Muscle layer of colon (tissue), 2 donors: ENCODE results near the gene RPS6KA3.
"Not testable (repeated sequence)": the region's sequence is repeated elsewhere in the genome, so short reads cannot be mapped to it uniquely, and the experiment has no call there.

Experiments used
- H3K27ac ChIP-seq: one replicate; pipeline ENCODE4 v1.7.0; 2013; ENCODE audit warnings: low read depth, mild to moderate bottlenecking, low read length, moderate library complexity
- H3K27me3 ChIP-seq, 2 donors: one replicate each; pipeline ENCODE4 v1.7.0; 2013; ENCODE audit warnings: low read length in 2 of 2, mild to moderate bottlenecking in 2 of 2; ENCODE audit not compliant: insufficient read depth in 2 of 2, control insufficient read depth in 1 of 2
- H3K36me3 ChIP-seq: one replicate; pipeline ENCODE4 v1.7.0; 2013; ENCODE audit warnings: mild to moderate bottlenecking, low read length; ENCODE audit not compliant: insufficient read depth
- H3K4me1 ChIP-seq: one replicate; pipeline ENCODE4 v1.7.0; 2013; ENCODE audit warnings: mild to moderate bottlenecking, low read length; ENCODE audit not compliant: insufficient read depth
- H3K4me3 ChIP-seq, 2 donors: one replicate each; pipeline ENCODE4 v1.7.0; 2013; ENCODE audit warnings: low read length in 2 of 2, low read depth in 1 of 2, mild to moderate bottlenecking in 1 of 2, moderate library complexity in 1 of 2
- H3K9ac ChIP-seq: one replicate; pipeline ENCODE4 v1.7.0; 2013; ENCODE audit warnings: low read length
- H3K9me3 ChIP-seq: one replicate; pipeline ENCODE4 v1.7.0; 2013; ENCODE audit warnings: mild to moderate bottlenecking, low read length
- donor health status: abdominal sarcoma.
- donor health status: Adenocarcinoma of cecum.

The RPS6KA3 gene

DNA sequence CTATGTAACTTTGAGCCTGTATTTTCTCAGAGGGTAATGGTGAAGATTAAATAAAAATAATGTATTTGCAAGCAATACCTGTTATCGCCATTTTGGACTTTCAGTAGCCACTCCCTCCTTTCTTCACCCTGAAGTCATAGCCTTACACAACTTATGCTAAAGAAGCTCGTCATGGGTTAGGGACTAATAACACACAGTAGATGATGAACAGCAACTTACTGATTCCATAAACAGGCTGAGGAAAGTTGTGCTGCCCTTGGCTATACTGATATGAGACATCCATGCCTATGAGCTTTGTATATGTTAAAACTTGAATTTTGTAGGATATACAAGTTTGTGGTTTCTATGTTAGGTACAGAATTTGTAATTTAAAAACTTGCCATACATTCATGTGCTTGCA is 93.4 kb downstream of the RPS6KA3 start:
- Histone ChIP-seq H3K36me3 (peaks cover 16% of the 10 kb centered on the region), H3K4me1 (no peaks in the 10 kb centered on the region)

DNA sequence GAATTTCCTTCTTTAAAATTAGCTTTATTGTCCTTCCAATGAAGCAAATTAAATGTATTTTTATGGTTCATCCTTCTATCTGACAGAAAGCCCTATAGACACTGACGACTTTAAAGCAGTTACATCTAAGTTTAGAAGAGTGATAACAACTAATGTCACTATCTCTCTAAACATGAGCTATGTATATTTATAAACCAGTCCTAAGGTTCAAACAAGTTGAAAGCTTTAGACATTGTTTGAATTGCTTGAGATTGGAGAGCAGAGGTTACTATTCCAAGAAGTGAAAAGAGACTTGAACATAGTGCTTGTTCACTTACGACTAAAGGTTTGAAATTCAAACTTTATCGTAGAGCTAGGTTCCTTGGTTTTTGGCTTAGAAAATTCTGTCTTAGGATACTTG is 94.8 kb downstream of the RPS6KA3 start:
- H3K27ac ChIP-seq, result no peak overlapping the region
- H3K9me3 ChIP-seq, result no peaks in the 10 kb centered on the region
- H3K27me3 ChIP-seq, result peaks cover 0 to 4% of the 10 kb centered on the region in 2 donors

More for the DNA sequence above, 93.4 kb downstream of the RPS6KA3 start:
- H3K27me3 ChIP-seq, result peaks cover 0 to under 1% of the 10 kb centered on the region in 2 donors
- H3K9me3 ChIP-seq, result no peaks in the 10 kb centered on the region
- no peak overlapping the region for H3K4me3 ChIP-seq
- H3K9ac ChIP-seq, result no peak overlapping the region
- H3K27ac ChIP-seq, result no peak overlapping the region

DNA sequence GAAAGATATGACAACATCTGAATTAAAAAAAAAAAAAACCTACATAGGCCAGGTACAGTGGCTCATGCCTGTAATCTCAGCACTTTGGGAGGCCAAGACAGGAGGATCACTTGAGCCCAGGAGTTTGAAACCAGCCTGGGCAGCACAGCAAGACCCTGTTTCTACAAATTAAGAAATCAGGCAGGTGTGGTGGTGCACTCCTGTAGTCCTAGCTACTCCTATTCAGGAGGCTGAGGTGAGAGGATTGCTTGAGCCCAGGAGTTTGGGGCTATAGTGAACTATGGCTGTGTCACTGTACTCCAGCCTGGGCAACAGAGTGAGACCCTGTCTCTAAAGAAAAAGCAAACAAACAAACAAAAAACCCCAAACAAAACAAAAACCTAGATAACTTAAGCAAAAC is 104.2 kb downstream of the RPS6KA3 start:
- not testable (repeated sequence) for H3K9ac ChIP-seq, H3K36me3 ChIP-seq, H3K27ac ChIP-seq, H3K9me3 ChIP-seq, H3K4me1 ChIP-seq, H3K4me3 ChIP-seq, H3K27me3 ChIP-seq

More for the DNA sequence above, 94.8 kb downstream of the RPS6KA3 start:
- Histone ChIP-seq H3K9ac (no peak overlapping the region), H3K36me3 (peaks cover 16% of the 10 kb centered on the region), H3K4me3 (no peak overlapping the region), H3K4me1 (no peaks in the 10 kb centered on the region)

DNA sequence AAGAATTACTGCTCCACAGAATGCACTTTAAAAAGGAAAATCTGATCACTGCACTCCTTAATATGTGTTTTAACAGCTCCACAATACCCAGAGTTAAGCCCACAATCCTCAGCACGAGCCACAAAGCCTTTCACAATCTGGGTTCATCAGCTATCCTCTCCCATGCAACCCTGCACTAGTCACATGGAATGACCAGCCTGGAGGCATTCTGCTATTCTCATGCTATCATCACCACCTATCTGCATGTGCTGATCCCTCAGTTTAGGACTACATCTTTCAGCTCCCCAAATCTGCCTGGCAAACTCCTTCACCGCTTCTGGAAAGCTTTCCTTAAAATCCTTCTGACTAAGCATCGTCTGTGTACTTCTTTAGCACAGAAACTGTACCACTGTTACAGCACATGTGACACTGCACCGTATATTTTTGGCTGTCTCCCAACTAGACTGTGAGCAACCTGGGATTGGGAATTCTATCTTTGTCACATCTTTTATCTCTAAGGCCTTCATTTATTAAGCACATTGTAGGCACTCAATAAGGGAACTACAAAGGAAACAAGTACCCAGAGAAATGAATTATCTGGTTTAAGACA is 106.8 kb downstream of the RPS6KA3 start:
- H3K4me3 ChIP-seq, result no peak overlapping the region
- H3K9ac ChIP-seq, result no peak overlapping the region
- H3K27ac ChIP-seq, result no peak overlapping the region
- no peaks in the 10 kb centered on the region for H3K4me1 ChIP-seq
- peaks cover 10% of the 10 kb centered on the region for H3K36me3 ChIP-seq
- H3K9me3 ChIP-seq, result no peaks in the 10 kb centered on the region
- no peaks in the 10 kb centered on the region for H3K27me3 ChIP-seq

DNA sequence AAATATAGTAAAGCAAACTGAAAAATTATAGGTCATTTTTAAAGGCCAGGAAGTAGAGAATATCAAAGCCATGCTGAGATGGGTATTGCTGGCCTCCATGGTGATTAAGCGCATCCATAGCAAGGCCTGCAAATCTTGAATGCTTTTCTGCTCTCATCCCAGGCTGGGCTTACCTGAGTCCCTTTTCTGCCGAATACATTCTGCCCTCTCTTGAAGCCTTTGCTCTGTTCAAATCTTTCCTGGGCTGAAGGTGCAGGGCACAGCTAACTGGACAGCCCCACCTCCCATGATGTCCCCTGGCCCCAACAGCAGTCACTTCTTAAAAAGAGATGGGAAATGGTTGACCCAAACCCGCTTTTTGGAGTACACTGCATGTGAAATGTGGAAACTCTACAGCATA is 115.0 kb downstream of the RPS6KA3 start:
- Histone ChIP-seq H3K36me3 (peaks cover 15% of the 10 kb centered on the region), H3K9me3 (no peaks in the 10 kb centered on the region), H3K9ac (no peak overlapping the region), H3K27me3 (peaks cover 0 to 3% of the 10 kb centered on the region in 2 donors), H3K4me1 (no peaks in the 10 kb centered on the region), H3K4me3 (no peak overlapping the region), H3K27ac (no peak overlapping the region)

DNA sequence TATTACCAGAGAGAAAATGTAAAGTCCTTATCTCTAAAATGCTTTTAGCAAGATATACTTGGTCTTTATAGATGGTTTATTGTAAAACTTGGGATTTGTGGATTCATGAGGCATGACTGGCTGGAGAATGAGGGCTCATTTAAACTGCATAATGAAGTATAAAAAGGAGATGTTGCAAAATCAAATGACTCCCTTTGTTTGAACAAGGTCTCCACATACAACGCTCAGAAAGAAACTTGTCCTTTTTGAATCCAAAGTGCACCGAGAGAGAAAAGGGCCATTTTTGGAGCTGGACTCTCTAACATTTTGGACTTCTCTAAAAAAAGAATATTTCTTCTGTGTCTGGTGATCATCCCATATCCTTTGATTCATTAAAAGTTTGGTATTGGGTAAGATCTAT is 117.4 kb downstream of the RPS6KA3 start:
- Histone ChIP-seq H3K9ac (no peak overlapping the region), H3K4me3 (no peak overlapping the region), H3K36me3 (no peaks in the 10 kb centered on the region), H3K27me3 (peaks cover 0 to 3% of the 10 kb centered on the region in 2 donors), H3K4me1 (no peaks in the 10 kb centered on the region), H3K27ac (no peak overlapping the region), H3K9me3 (no peaks in the 10 kb centered on the region)

DNA sequence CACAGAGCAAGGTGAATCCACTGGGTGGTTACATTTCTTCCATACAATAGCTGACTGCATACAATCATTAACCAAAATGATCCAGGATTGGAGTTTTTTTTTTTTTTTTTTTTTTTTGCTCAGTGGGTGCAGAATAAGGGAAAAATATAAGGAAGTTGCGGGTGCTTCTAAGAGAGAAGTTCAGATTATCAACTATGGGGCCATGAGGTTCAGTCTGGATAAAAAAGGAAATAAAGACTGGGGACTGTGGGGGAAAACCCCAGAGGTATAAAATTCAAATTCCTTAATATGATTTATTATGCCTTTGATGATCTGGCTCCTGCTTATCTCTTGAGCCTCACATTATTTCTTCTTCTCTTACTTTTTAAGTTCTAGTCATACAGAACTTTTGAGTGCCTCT is 119.1 kb downstream of the RPS6KA3 start:
- no peak overlapping the region for H3K4me3 ChIP-seq
- no peaks in the 10 kb centered on the region for H3K4me1 ChIP-seq
- no peaks in the 10 kb centered on the region for H3K9me3 ChIP-seq
- H3K9ac ChIP-seq, result no peak overlapping the region
- no peak overlapping the region for H3K27ac ChIP-seq
- no peaks in the 10 kb centered on the region for H3K36me3 ChIP-seq
- peaks cover 0 to 3% of the 10 kb centered on the region in 2 donors for H3K27me3 ChIP-seq

DNA sequence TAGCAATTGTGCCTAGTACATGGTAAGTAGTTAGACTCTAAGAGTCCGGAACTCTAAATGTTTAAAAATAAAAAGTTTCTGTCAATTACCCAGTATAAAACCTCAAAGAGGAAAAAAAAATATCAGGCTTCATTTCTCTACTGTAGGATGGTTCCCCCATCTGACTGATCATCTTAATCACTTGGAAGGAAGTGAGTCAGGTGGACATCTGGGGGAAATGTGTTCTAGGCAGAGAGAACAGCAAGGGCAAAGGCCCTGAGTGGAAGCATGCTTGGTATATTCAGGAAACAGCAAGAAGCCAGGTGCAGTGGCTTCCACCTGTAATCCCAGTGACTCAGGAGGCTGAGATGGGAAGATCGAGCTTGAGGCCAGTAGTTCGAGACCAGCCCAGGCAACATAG is 122.2 kb downstream of the RPS6KA3 start:
- no peak overlapping the region for H3K27ac ChIP-seq

DNA sequence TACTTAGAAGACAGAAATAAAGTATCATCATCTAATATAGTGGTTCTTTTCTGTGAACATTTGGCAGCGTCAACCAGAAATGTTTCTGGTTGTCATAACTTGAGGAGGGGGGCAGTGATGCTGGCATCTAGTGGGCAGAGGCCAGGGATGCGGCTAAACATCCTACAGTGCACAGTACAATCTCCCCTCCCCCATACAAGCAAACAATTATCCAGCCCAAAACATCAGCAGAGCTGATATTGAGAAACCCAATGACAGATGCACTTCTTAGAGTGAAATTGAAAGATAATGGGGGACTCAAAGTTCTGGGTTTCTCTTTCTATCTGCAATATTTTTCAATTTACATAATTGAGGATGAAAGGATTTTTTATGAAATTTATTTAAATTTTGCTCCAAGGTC is 123.1 kb downstream of the RPS6KA3 start:
- no peak overlapping the region for H3K9ac ChIP-seq
- H3K27ac ChIP-seq, result no peak overlapping the region
- no peaks in the 10 kb centered on the region for H3K9me3 ChIP-seq

More for the DNA sequence above, 122.2 kb downstream of the RPS6KA3 start:
- H3K9ac ChIP-seq, result no peak overlapping the region
- H3K4me3 ChIP-seq, result no peak overlapping the region
- H3K27me3 ChIP-seq, result peaks cover 0 to 3% of the 10 kb centered on the region in 2 donors
- no peaks in the 10 kb centered on the region for H3K36me3 ChIP-seq
- H3K9me3 ChIP-seq, result no peaks in the 10 kb centered on the region
- peaks cover 12% of the 10 kb centered on the region for H3K4me1 ChIP-seq

DNA sequence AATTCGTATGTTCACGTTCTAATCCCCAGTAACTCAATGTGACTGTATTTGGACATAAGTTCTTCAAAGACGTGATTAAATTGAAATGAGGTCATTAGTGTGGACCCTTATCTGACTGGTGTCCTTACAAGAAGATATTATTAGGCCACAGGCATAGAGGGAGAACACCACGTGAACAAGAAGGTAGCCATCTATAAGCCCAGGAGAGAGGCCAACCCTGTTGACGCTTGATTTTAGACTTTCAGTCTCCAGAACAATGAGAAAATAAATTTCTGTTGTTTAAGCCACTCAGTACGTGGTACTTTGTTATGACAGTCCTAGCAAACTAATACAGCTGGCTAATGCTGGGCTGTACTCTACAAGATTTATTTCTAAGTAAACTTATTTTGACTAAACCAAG is 123.6 kb downstream of the RPS6KA3 start:
- H3K36me3 ChIP-seq, result no peaks in the 10 kb centered on the region
- peaks cover 19% of the 10 kb centered on the region for H3K4me1 ChIP-seq
- H3K27ac ChIP-seq, result no peak overlapping the region
- H3K4me3 ChIP-seq, result no peak overlapping the region
- H3K9me3 ChIP-seq, result no peaks in the 10 kb centered on the region
- no peak overlapping the region for H3K9ac ChIP-seq
- no peaks in the 10 kb centered on the region for H3K27me3 ChIP-seq

More for the DNA sequence above, 123.1 kb downstream of the RPS6KA3 start:
- Histone ChIP-seq H3K4me1 (peaks cover 19% of the 10 kb centered on the region), H3K4me3 (no peak overlapping the region), H3K27me3 (peaks cover 0 to under 1% of the 10 kb centered on the region in 2 donors), H3K36me3 (no peaks in the 10 kb centered on the region)

DNA sequence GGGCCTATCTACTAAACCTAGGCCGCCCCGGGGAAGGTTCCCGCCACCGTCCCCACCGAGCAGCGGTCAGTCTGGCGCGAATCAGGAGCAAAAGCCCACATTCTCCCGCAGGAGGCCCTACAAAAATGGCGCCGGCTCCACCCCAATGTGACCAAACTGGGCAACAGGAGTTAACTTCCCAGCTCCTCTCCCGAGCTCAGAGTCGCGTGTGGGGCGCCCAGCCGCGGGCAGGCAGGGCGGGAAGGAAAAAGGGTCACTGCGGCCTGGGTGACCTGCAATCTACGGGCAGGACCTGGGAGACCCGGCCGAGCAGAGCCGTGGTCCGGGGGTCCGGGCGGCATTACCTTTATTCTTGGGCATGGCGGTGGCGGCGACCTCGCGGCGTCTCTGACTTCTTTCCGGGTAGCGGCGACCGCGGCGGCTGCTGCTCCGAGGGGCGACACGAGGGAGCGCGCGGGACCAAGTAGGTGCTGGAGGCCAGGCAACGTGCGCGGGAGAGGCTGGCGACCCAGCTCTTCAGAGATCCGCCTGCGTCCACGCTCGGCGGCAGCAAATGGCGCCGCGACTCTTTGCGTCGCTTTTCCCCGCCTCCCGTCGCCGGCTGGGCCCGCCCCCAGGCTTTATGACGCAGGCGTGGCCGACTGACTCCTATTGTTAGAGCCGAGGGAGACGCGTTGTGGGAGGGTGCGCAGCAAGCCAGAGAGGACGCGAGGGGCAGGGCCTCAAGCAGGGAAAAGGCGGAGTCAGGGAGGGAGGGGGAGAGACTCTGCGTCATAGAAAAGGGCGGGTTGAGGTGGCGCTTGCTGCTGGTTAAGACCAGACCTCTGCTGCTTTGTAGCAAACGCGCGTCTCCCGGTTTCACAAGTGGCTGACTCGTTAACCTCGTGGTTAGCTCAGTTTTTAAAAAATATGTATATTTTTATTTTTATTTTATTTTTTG is 125.2 kb downstream of the RPS6KA3 start, which contains the start of gene EIF1AX:
Gene EIF1AX, minus strand, starts transcription at position 558 of the 940 bp plus-strand sequence. Its CDS starts 198 bp downstream, at position 360.
- peak within 1 kb of the TSS; percentile 64 to 92 for H3K4me3 ChIP-seq
- H3K9me3 ChIP-seq, result no peaks in the 10 kb centered on the region
- H3K36me3 ChIP-seq, result peaks cover 4% of the 10 kb centered on the region
- H3K27me3 ChIP-seq, result no peaks in the 10 kb centered on the region
- peaks cover 19% of the 10 kb centered on the region for H3K4me1 ChIP-seq
- peak within 1 kb of the TSS; percentile 86 for H3K9ac ChIP-seq
- H3K27ac ChIP-seq, result peak within 1 kb of the TSS; percentile 36
